Measurements from ENCODE around the gene RP9. TPM values are rescaled to one million over a fixed set of nuclear protein-coding genes. Genes with fewer than 3 reads are reported as not detected.

Gene RP9
- total RNA-seq, 1 donor from 2014 or later, result 29.6 TPM

DNA sequence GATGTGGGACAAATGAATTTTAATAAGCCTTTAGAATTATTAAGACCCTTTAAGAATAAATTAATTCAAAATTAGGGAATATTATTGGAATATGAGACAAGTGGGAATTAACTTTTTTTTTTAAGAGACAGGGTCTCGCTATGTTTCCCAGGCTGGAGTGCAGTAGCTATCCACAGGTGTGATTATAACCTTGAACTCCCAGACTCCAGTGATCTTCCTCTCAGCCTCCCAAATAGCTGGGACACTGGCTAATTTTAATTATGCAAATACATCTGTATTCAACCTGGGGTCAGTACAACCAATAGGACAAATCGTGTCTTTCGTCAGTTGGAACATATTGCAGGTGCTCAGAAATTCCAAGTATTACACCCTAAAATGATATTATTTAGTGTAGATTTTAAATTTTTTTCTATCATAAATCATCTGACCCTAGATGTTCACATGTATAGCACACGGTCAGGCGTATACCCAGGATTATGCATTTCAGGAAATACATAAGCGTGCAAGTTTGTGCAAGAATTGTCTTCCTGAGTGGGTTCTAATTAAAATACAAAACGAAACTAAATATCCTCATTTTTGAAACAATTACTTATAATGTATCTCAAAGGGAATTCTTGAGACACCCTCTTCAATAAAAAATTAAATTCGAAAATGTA, 47.8 kb downstream of the RP9 start:
- H3K9me3 Mint-ChIP-seq, result peaks cover 7% of the 10 kb centered on the region
- H3K27me3 Mint-ChIP-seq, result no peaks in the 10 kb centered on the region
- TF ChIP-seq, protein P1, sequence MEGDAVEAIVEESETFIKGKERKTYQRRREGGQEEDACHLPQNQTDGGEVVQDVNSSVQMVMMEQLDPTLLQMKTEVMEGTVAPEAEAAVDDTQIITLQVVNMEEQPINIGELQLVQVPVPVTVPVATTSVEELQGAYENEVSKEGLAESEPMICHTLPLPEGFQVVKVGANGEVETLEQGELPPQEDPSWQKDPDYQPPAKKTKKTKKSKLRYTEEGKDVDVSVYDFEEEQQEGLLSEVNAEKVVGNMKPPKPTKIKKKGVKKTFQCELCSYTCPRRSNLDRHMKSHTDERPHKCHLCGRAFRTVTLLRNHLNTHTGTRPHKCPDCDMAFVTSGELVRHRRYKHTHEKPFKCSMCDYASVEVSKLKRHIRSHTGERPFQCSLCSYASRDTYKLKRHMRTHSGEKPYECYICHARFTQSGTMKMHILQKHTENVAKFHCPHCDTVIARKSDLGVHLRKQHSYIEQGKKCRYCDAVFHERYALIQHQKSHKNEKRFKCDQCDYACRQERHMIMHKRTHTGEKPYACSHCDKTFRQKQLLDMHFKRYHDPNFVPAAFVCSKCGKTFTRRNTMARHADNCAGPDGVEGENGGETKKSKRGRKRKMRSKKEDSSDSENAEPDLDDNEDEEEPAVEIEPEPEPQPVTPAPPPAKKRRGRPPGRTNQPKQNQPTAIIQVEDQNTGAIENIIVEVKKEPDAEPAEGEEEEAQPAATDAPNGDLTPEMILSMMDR (IDR thresholded peaks at IDR 0.05), result no peak
- H3K27ac Mint-ChIP-seq, result peak overlapping the region; percentile 80
- POLR2A ChIA-PET, result interaction anchor here (0.7 to 3.6 kb wide), 7 partner anchors 8 to 169 kb away, joined by 3 to 44 read pairs (median 24); partner anchors contain the start of genes KBTBD2 and RP9
- intact Hi-C loops (cut with micrococcal nuclease), result loop anchor here (10.0 kb wide), 1 partner anchor 1973 kb away; the partner anchor contains the start of gene DPY19L1
- no peak for DNase-seq
- peaks cover 50% of the 10 kb centered on the region for H3K4me1 Mint-ChIP-seq
- no peak for ATAC-seq (ENCODE audit: low read depth)
- peaks cover 25% of the 10 kb centered on the region for H3K36me3 Mint-ChIP-seq (ENCODE audit: low read depth)
- CTCF ChIA-PET, result interaction anchor here (1.0 to 4.4 kb wide), 4 partner anchors 9 to 215 kb away, joined by 3 to 32 read pairs (median 4); partner anchors contain the start of gene RP9
- peak overlapping the region; percentile 91 for H3K4me3 Mint-ChIP-seq

DNA sequence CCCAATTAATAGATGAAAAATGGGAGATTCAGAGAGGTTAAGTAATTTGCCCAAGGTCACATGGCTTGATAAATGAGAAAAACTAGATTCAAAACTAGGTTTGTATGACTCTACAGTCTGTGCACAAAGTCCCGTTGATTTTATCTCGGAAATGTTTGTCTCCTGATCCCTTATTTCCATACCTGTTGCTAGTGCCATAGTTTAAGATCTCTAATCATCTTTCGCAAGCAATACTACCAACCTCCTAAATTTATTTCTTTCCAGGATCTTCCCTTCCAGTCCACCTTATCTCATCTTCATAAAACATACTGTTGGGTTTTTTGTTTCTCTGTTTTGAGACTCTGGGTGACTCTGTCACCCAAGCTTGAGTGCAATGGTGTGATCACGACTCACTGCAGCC, 49.6 kb downstream of the RP9 start:
- CTCF ChIA-PET, result no interaction called here
- POLR2A ChIA-PET, result no interaction called here

DNA sequence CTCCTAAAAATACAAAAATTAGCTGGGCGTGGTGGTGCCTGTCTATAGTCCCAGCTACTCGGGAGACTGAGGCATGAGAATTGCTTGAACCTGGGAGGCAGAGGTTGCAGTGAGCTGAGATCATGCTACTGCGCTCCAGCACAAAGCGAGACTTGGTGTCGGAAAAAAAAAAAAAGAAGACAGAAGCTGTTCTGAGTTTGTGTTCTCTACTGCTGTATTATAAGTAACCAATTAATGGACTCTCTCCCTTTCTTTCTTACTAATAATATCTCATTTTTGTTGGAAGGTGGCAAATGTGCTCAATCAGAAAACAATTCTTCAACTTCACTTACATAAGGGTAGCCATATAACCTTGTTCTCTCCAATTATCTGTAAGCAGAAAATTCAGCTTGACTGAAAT, 54.0 kb downstream of the RP9 start:
- Mint-ChIP-seq H3K27me3 (no peaks in the 10 kb centered on the region), H3K27ac (peak overlapping the region; percentile 30), H3K9me3 (no peaks in the 10 kb centered on the region), H3K4me1 (peaks cover 74% of the 10 kb centered on the region), H3K4me3 (no peak overlapping the region), H3K36me3 (ENCODE audit: low read depth) (peaks cover 20% of the 10 kb centered on the region)
- DNase-seq, result no peak
- ATAC-seq (ENCODE audit: low read depth), result no peak
- TF ChIP-seq, protein P1 (IDR thresholded peaks at IDR 0.05), result no peak
- intact Hi-C loops (cut with micrococcal nuclease), result loop anchor here (10.0 kb wide), 1 partner anchor 290 kb away; no protein-coding TSS in a partner anchor
- CTCF ChIA-PET, result interaction anchor here (1.0 kb wide), 1 partner anchor 209 kb away, joined by 5 read pairs; no protein-coding TSS in a partner anchor
- POLR2A ChIA-PET, result interaction anchor here (3.8 kb wide), 1 partner anchor 7 kb away, joined by 26 read pairs; the partner anchor contains the start of gene NT5C3A

More for the DNA sequence above, 49.6 kb downstream of the RP9 start:
- Mint-ChIP-seq H3K27me3 (no peaks in the 10 kb centered on the region), H3K9me3 (no peaks in the 10 kb centered on the region), H3K27ac (peak overlapping the region; percentile 5), H3K36me3 (ENCODE audit: low read depth) (peaks cover 30% of the 10 kb centered on the region), H3K4me3 (no peak overlapping the region), H3K4me1 (peaks cover 63% of the 10 kb centered on the region)
- TF ChIP-seq, protein P1 (IDR thresholded peaks at IDR 0.05), result no peak
- DNase-seq (no peak), ATAC-seq (ENCODE audit: low read depth) (no peak)
- intact Hi-C loops (cut with micrococcal nuclease), result loop anchor here (10.0 kb wide), 2 partner anchors 295 to 1975 kb away; partner anchors contain the start of gene DPY19L1

DNA sequence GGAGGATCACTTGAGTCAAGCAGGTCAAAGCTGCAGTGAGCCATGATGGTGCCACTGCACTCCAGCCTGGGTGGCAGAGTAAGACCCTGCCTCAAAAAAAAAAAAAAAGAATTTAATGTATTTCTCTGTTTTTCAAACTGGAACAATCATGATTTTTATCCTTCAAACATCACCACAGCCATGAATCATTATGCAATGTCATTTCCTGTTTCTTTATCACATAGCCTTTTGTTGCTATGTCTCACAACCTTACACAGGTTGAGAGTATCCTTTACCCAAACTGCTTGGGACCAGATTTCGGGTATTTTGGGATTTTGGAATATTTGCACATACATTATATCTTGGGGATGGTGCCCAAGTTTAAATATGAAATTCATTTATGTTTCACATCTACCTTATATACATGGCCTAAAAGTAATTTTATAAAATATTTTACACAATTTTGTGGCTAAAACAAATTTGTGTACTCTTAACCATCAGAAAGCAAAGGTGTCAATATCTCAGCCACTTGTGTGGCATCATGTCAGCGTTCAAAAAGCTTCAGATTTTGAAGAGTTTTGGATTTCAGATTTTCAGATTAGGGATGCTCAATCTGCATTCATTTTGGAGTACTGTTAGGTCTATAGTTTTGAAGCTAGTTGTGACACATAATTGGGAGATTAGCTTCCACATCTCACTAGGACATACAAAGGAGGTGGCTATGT, 54.8 kb downstream of the RP9 start:
- Mint-ChIP-seq H3K4me3 (no peak overlapping the region), H3K36me3 (ENCODE audit: low read depth) (peaks cover 20% of the 10 kb centered on the region), H3K9me3 (no peaks in the 10 kb centered on the region), H3K27me3 (no peaks in the 10 kb centered on the region), H3K4me1 (peaks cover 75% of the 10 kb centered on the region), H3K27ac (peak overlapping the region; percentile 59)
- POLR2A ChIA-PET, result interaction anchor here (0.9 to 3.8 kb wide), 3 partner anchors 8 to 45 kb away, joined by 7 to 26 read pairs (median 7); partner anchors contain the start of gene NT5C3A
- CTCF ChIA-PET, result interaction anchor here (0.9 to 2.9 kb wide), 5 partner anchors 14 to 254 kb away, joined by 3 to 13 read pairs (median 4); no protein-coding TSS in a partner anchor
- DNase-seq, result no peak
- peak; percentile 57 for ATAC-seq (ENCODE audit: low read depth)
- TF ChIP-seq, protein P1 (IDR thresholded peaks at IDR 0.05), result no peak
- intact Hi-C loops (cut with micrococcal nuclease), result loop anchor here (1.0 to 10.0 kb wide), 2 partner anchors 8 to 290 kb away; partner anchors contain the start of gene NT5C3A

Measured in activated B cell treated with CpG ODN at 0.5 μM for 24 hours (primary cell).